ENCODE data around the gene TMEM131L. TPM values are rescaled to one million over a fixed set of nuclear protein-coding genes. Genes with fewer than 3 reads are reported as not detected.

Gene TMEM131L
- total and polyA plus RNA-seq, 7 donors: 0.60 to 27.2 (median 12.1) TPM

- Histone ChIP-seq H3K27me3 (no peaks in the 10 kb centered on the region), H3K36me3 (peaks cover 0 to 6% (median 0%) of the 10 kb centered on the region in 4 donors), H3K4me3 (no peak overlapping the region), H3K27ac (no peak overlapping the region), H3K4me1 (peaks cover 0 to 31% (median 17%) of the 10 kb centered on the region in 4 donors), H3K9me3 (no peaks in the 10 kb centered on the region)
- no peak for DNase-seq
- intact Hi-C loops (cut with DNase I): no loop called here
- TF ChIP-seq POLR2A (IDR thresholded peaks at IDR 0.05) (no peak), EP300 (IDR thresholded peaks at IDR 0.05) (no peak)
- 20 to 70% methylated on average over 5 of the region's 5 CpGs for WGBS, 2 donors
These were observed 43.6 kb downstream of the TMEM131L start for GRCh38 chr4:153509724-153510123.

GRCh38 chr4:153510252-153511001, 44.3 kb downstream of the TMEM131L start:
- Histone ChIP-seq H3K27ac (no peak overlapping the region), H3K9me3 (no peaks in the 10 kb centered on the region), H3K36me3 (peaks cover 0 to 6% (median 0%) of the 10 kb centered on the region in 4 donors), H3K27me3 (no peaks in the 10 kb centered on the region), H3K4me3 (no peak overlapping the region), H3K4me1 (peaks cover 0 to 31% (median 17%) of the 10 kb centered on the region in 4 donors)
- TF ChIP-seq EP300 (IDR thresholded peaks at IDR 0.05): no peak
- TF ChIP-seq POLR2AphosphoS5 (IDR thresholded peaks at IDR 0.05): no peak
- TF ChIP-seq CTCF (IDR thresholded peaks at IDR 0.05): no peak
- TF ChIP-seq POLR2A (IDR thresholded peaks at IDR 0.05): no peak
- DNase-seq: no peak
- intact Hi-C loops (cut with DNase I): no loop called here
- whole genome bisulfite sequencing, 2 donors: 57 to 88% methylated on average over 7 of the region's 7 CpGs

DNA sequence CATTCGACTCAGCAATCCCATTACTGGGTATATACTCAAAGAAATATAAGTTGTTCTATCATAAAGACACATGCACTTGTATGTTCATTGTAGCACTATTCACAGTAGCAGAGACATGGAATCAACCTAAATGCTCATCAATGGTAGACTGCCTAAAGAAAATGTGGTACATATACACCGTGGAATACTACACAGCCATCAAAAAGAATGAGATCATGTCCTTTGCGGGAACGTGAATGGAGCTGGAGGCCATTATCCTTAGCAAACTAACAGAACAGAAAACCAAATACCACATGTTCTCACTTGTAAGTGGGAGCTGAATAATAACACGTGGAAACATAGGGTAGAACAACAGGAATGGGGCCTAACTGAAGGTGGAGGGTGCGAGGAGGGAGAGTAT, 44.9 kb downstream of the TMEM131L start:
- Histone ChIP-seq H3K27me3 (no peaks in the 10 kb centered on the region), H3K4me3 (no peak overlapping the region), H3K36me3 (peaks cover 0 to 6% (median 0%) of the 10 kb centered on the region in 4 donors), H3K4me1 (peaks cover 0 to 31% (median 17%) of the 10 kb centered on the region in 4 donors), H3K27ac (no peak overlapping the region), H3K9me3 (no peaks in the 10 kb centered on the region)
- TF ChIP-seq POLR2A (IDR thresholded peaks at IDR 0.05): no peak
- no peak for TF ChIP-seq EP300 (IDR thresholded peaks at IDR 0.05)
- no peak for TF ChIP-seq POLR2AphosphoS5 (IDR thresholded peaks at IDR 0.05)
- no peak for TF ChIP-seq CTCF (IDR thresholded peaks at IDR 0.05)
- 97 to 98% methylated on average over 6 of the region's 6 CpGs for WGBS, 2 donors
- DNase-seq: no peak
- intact Hi-C loops (cut with DNase I): no loop called here

GRCh38 chr4:153512162-153512852, 46.1 kb downstream of the TMEM131L start:
- intact Hi-C loops (cut with DNase I): no loop called here
- 87 to 92% methylated on average over 7 of the region's 7 CpGs for WGBS, 2 donors
- peak overlapping the region in 2 of 4 donors; percentile 11 to 58 for H3K27ac ChIP-seq

More at GRCh38 chr4:153512162-153512852, 46.1 kb downstream of the TMEM131L start:
- H3K36me3 ChIP-seq: peaks cover 0 to 6% (median 0%) of the 10 kb centered on the region in 4 donors
- no peak overlapping the region for H3K4me3 ChIP-seq
- no peak for TF ChIP-seq CTCF (IDR thresholded peaks at IDR 0.05)
- TF ChIP-seq POLR2A (IDR thresholded peaks at IDR 0.05): no peak
- TF ChIP-seq POLR2AphosphoS5 (IDR thresholded peaks at IDR 0.05): no peak
- no peak for TF ChIP-seq EP300 (IDR thresholded peaks at IDR 0.05)
- no peaks in the 10 kb centered on the region for H3K27me3 ChIP-seq
- no peak for DNase-seq
- no peaks in the 10 kb centered on the region for H3K9me3 ChIP-seq
- H3K4me1 ChIP-seq: peaks cover 0 to 26% (median 17%) of the 10 kb centered on the region in 4 donors
